ENCODE data around the gene CORO2A. TPM values are rescaled to one million over a fixed set of nuclear protein-coding genes. Genes with fewer than 3 reads are reported as not detected.

CORO2A gene
- total and polyA plus RNA-seq, 2 of the 8 experiments (the other 6 are each of a cell fraction or from before 2014, with no cell fraction given), result 13.7 to 27.9 TPM

DNA sequence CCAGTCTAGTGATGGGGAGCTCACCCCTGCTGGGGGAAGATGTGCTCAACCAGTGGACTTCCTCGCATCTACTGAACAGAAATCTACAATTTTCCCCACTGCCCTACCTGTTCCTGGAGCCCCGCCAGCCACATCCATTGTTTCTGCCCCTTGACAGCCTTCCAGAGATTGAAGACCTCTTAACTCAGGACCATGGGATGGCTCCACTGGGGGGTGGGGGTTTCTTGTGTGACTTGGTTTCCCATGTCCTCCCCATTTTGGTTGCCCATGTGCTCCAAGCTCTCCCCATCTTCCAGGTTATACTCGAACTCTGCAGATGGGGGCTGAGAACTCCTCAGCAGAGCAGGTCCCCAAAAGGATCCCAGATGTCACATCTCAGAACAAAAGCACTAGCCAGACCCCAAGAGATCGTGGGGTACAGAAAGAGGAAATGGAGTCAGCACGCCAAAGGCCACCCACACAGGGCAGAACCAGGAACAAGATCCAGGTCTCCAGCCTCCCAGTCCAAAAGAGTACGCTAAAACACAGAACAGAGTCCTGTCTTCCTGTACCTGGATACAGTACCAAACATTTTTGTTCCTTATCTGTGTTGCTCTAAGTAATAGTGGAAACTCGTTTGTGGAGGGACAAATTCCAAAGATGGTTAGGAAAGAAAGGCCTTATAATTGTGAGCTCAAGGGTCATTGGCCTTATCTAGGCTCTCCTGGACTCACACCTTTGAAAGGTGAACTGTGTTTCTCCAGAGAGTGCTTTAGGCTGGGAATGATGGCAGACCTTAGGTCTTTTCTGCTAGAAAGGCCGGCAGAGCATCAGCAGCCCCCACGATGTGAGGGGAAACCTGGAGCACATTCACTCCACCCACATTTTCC lies 15.8 kb downstream of the CORO2A start (continued):
- no peak for TF ChIP-seq POLR2A (IDR thresholded peaks at IDR 0.05; ENCODE audit: control extremely low read depth in 1 of 2, low read depth in 2 of 2, low read length in 2 of 2)
- TF ChIP-seq EGR1 (IDR thresholded peaks at IDR 0.05; ENCODE audit: borderline replicate concordance, low read depth, low read length), result no peak
- no peak for TF ChIP-seq TCF12 (IDR thresholded peaks at IDR 0.05; ENCODE audit: low read depth, low read length)
- no peak for TF ChIP-seq NRF1 (IDR thresholded peaks at IDR 0.05; ENCODE audit: low read depth, low read length)
